Uterus (tissue), 2 donors: Measurements from ENCODE around the gene BLTP1.

Experiments used
- CTCF ChIP-seq, 4 experiments: fragments of 200-600 bp in 2 of 4; fragments of 450-650 bp in 2 of 4; sonication (generic) in 2 of 4; IDR thresholded peaks; one replicate each; pipeline ENCODE4 v1.5.1; 2016 to 2019; ENCODE audit warnings: antibody characterized with exemption in 4 of 4, mild to moderate bottlenecking in 2 of 4, moderate library complexity in 1 of 4
- POLR2A ChIP-seq, 2 donors: fragments of 450-650 bp; IDR thresholded peaks; one replicate each; pipeline ENCODE4 v1.6.1; 2016; ENCODE audit warnings: antibody characterized with exemption in 2 of 2, mild to moderate bottlenecking in 1 of 2, moderate library complexity in 1 of 2

- TF ChIP-seq CTCF (IDR thresholded peaks at IDR 0.05) (no peak), POLR2A (IDR thresholded peaks at IDR 0.05) (no peak)
Observed at GRCh38 chr4:122122083-122122482, 30.0 kb upstream of the BLTP1 start.
